HG03565 (cell line): Measurements from ENCODE around the gene ESM1.
"Not testable (repeated sequence)": the region's sequence is repeated elsewhere in the genome, so short reads cannot be mapped to it uniquely, and the experiment has no call there.

ENCODE experiments used
- ATAC-seq: cut with Tn5 transposase; IDR thresholded peaks from one replicate; pipeline ENCODE4 v1.9.1; 2021; ENCODE audit warnings: mild to moderate bottlenecking, moderate library complexity; ENCODE audit not compliant: unreplicated experiment

Gene ESM1

GRCh38 chr5:54985301-54986268 is at the start of gene ESM1:
ESM1 (minus strand) TSS chr5:54985593; CDS start chr5:54985517, 76 bp downstream.
- ATAC-seq = no peak

GRCh38 chr5:55033568-55033967 is 48.2 kb upstream of the ESM1 start:
- ATAC-seq = no peak

GRCh38 chr5:55031492-55031891 is 46.1 kb upstream of the ESM1 start:
- ATAC-seq = no peak

- no peak for ATAC-seq
Measured at GRCh38 chr5:55030676-55031369, 45.4 kb upstream of the ESM1 start.

- no peak for ATAC-seq
Measured at GRCh38 chr5:55030220-55030619, 44.8 kb upstream of the ESM1 start.

GRCh38 chr5:55027595-55027994 is 42.2 kb upstream of the ESM1 start:
- no peak for ATAC-seq

- no peak for ATAC-seq
Measured at GRCh38 chr5:55022450-55022849, 37.1 kb upstream of the ESM1 start.

- ATAC-seq = no peak
Measured at GRCh38 chr5:55021821-55022220, 36.4 kb upstream of the ESM1 start.

GRCh38 chr5:55021410-55021809 is 36.0 kb upstream of the ESM1 start:
- ATAC-seq = no peak

- ATAC-seq = not testable (repeated sequence)
Measured at GRCh38 chr5:55010149-55010548, 24.8 kb upstream of the ESM1 start.

- ATAC-seq = no peak
Measured at GRCh38 chr5:55004729-55005128, 19.3 kb upstream of the ESM1 start.

- no peak for ATAC-seq
Measured at GRCh38 chr5:55003432-55004065, 18.2 kb upstream of the ESM1 start.

- ATAC-seq = not testable (repeated sequence)
Measured at GRCh38 chr5:55002166-55002565, 16.8 kb upstream of the ESM1 start.

- no peak for ATAC-seq
Measured at GRCh38 chr5:54997081-54997480, 11.7 kb upstream of the ESM1 start.

- ATAC-seq = no peak
Measured at GRCh38 chr5:54996466-54996865, 11.1 kb upstream of the ESM1 start.

- no peak for ATAC-seq
Measured at GRCh38 chr5:54995168-54995567, 9.8 kb upstream of the ESM1 start.

- ATAC-seq = no peak
Measured at GRCh38 chr5:54994628-54995027, 9.2 kb upstream of the ESM1 start.

GRCh38 chr5:54993318-54993717 is 7.9 kb upstream of the ESM1 start:
- no peak for ATAC-seq

GRCh38 chr5:54991416-54991815 is 6.0 kb upstream of the ESM1 start:
- no peak for ATAC-seq

GRCh38 chr5:54990841-54991258 is 5.5 kb upstream of the ESM1 start:
- ATAC-seq = no peak

GRCh38 chr5:54988817-54989216 is 3.4 kb upstream of the ESM1 start:
- ATAC-seq = no peak
